Fibroblast of skin of right quadriceps (primary cell): ENCODE data around the gene BRCA1.
A peak's percentile ranks its signal among the peaks of the same experiment; 100 is the strongest.
"Not testable (repeated sequence)": the region's sequence is repeated elsewhere in the genome, so short reads cannot be mapped to it uniquely, and the experiment has no call there.

Source experiments
- DNase-seq: peaks from one replicate; pipeline ENCODE4 v3.0.0-alpha.2; 2013

Gene BRCA1

DNA sequence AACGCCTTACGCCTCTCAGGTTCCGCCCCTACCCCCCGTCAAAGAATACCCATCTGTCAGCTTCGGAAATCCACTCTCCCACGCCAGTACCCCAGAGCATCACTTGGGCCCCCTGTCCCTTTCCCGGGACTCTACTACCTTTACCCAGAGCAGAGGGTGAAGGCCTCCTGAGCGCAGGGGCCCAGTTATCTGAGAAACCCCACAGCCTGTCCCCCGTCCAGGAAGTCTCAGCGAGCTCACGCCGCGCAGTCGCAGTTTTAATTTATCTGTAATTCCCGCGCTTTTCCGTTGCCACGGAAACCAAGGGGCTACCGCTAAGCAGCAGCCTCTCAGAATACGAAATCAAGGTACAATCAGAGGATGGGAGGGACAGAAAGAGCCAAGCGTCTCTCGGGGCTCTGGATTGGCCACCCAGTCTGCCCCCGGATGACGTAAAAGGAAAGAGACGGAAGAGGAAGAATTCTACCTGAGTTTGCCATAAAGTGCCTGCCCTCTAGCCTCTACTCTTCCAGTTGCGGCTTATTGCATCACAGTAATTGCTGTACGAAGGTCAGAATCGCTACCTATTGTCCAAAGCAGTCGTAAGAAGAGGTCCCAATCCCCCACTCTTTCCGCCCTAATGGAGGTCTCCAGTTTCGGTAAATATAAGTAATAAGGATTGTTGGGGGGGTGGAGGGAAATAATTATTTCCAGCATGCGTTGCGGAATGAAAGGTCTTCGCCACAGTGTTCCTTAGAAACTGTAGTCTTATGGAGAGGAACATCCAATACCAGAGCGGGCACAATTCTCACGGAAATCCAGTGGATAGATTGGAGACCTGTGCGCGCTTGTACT, at the start of gene BRCA1:
Gene BRCA1 (minus strand): TSS at position 232 of the 834 bp plus-strand sequence. CDS start 1,268 bp downstream, outside the sequence.
- DNase-seq = peak; percentile 99

DNA sequence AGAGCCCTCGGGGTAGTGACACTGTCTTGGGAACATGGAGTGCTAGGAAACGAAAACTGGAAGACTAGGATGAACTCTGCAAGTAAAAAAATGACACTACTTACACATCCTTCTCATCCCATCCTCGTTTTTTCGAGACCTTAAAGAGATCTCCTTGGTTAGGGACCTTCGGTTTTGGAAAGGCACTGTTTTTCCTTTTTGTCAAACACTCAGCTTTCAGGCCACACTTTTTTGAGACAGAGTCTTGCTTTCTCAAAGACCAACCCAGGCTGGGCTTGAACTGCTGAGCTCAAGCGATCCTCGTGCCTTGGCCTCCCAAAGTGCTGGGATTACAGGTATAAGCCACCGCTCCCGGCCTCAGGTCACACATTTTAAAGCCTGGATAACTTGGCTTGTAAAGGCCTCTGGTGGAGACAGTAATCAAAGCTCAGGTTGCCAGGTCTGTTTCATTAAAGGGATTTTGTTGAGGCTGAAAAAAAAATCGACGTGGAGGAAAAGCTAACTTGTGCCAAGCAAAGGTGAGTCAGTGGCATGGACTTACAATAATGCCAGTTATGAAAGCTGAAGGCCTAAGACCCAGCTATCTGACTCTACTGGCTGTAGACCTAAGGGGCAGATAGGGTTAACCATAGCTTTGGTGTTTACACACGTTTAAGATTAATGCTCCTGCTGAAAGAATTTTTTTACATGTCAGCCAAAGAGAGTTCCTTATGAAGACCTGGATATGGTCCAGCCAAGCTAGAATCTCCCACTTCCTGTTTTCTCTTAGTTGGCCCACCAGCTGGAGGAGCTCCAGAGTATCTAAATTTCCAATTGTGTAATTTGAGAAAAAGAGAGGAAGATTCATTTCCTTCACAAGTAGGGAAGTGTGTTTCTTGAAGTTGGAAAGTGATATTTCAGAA, 46.7 kb upstream of the BRCA1 start:
- peak; percentile 94 for DNase-seq

- DNase-seq = peak; percentile 98
Measured at GRCh38 chr17:43170766-43171585, 45.8 kb upstream of the BRCA1 start, which contains the start of gene NBR1. TSS of gene NBR1 (plus strand) at chr17:43171214. CDS start at chr17:43175800, 4,586 bp downstream.

DNA sequence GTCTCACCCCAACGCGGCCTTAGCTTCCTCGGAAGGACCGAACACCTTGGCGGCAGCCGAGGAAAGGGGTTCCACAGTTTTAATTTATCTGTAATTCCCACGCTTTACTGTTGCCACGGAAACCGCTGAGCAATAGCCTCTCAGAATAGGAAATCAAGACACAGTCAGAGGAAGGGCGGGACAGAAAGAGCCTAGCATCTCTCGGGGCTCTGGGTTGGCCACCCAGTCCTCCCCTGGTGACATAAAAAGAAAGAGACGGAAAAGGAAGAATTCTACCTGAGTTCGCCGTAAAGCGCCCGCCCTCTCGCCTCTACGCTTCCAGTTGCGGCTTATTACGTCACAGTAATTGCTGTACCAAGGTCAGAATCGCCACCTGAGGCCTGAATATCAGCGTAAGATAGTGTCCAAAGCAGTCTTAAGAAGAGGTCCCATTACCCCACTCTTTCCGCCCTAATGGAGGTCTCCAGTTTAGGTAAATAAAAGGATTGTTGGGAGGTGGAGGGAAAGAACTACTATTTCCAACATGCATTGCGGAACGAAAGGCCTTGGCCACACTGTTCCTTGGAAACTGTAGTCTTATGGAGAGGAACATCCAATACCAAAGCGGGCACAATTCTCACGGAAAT, 45.1 kb upstream of the BRCA1 start:
- DNase-seq = peak; percentile 94

- no peak for DNase-seq
Measured at GRCh38 chr17:43169561-43170139, 44.5 kb upstream of the BRCA1 start.

DNA sequence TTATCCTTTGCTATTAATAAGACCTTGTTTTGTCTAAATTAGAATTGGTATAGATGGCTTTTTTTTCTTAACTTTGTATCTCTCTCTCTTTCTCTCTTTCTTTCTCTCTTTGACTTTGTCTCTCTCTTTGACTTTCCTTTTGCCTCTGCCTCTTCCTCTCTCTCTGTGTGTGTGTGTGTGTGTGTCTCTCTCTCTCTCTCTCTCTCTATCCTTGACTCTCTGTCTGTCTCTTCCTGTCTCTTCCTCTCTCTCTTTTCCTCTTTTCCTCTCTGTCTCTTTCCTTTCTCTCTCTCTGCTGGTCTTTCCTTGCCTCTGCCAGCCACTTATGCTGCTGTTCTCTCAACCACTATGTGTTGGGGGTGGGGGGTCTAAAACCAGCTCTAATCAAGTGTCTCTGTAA, 40.8 kb upstream of the BRCA1 start:
- not testable (repeated sequence) for DNase-seq

DNA sequence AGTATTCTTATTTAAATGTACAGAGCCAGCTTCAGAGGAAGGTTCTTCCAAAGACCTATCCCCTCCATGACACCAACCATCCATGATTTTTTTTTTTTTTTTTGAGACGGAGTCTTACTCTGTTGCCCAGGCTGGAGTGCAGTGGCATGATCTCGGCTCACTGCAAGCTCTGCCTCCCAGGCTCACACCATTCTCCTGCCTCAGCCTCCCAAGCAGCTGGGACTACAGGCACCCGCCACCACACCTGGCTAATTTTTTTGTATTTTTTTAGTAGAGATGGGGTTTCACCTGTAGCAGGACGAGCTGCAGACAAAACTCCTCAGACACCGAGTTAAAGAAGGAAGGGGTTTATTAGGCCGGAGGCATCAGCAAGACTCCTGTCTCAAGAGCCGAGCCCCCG, 34.8 kb upstream of the BRCA1 start:
- DNase-seq = not testable (repeated sequence)

GRCh38 chr17:43159232-43159631, 34.1 kb upstream of the BRCA1 start:
- DNase-seq = not testable (repeated sequence)

- no peak for DNase-seq
Measured at GRCh38 chr17:43155666-43156065, 30.5 kb upstream of the BRCA1 start.

DNA sequence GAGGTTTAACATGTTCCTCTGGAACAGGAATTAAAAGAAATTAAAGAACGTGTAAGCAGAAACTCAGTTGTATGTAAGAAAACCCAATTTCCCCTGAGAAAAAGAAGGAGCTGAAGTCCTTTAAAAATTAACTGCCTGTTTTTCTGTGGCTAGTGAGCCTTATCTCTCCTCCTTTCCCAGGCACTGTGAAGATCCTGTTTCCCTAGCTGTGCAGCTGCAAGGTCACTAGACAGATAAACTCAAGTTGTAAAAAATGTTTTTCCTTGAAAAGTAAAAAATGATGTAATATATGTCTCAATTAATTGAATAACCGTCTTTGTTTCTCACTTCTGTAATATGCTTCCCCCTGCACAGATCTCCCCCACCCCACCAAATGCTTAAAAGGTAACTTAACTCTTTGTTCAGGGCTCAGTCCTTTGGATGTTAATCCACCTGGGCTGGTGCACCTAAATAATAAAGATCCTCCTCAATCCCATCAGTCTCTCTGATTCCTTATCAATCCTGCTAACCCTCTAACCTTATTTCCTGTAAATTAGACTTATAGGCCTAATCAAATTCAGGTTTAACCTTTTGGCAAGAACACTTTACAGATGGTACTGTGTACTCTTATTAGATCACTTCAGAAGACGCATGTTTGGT, 28.2 kb upstream of the BRCA1 start:
- not testable (repeated sequence) for DNase-seq

- DNase-seq = no peak
Measured at GRCh38 chr17:43151880-43152456, 26.8 kb upstream of the BRCA1 start.

- no peak for DNase-seq
Measured at GRCh38 chr17:43146649-43147048, 21.5 kb upstream of the BRCA1 start.

GRCh38 chr17:43143201-43143600, 18.0 kb upstream of the BRCA1 start:
- no peak for DNase-seq

GRCh38 chr17:43142153-43142552, 17.0 kb upstream of the BRCA1 start:
- no peak for DNase-seq

- DNase-seq = no peak
Measured at GRCh38 chr17:43140396-43141332, 15.5 kb upstream of the BRCA1 start.

DNA sequence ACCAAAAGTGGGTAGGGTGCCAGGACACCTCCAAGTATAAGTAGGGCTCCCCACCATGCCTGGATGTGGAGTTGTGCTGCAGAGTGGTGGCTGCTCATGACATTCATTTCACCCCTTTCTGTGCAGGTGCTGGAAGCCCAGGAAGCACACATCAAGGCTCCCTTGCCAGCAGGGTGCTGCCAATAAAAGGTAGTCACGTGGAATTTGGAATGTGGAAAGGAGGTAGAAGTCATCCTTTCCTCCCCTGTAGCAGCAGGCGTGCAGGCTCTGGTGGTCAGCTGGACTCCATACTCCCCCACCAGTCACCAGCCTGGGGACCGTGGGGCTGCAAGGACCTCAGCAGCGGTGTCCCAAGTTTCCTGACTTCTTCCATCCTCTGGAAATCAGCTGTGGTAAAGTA, 13.4 kb upstream of the BRCA1 start:
- DNase-seq = not testable (repeated sequence)

- DNase-seq = not testable (repeated sequence)
Measured at GRCh38 chr17:43136574-43136973, 11.4 kb upstream of the BRCA1 start.

- no peak for DNase-seq
Measured at GRCh38 chr17:43135454-43135819, 10.3 kb upstream of the BRCA1 start.

DNA sequence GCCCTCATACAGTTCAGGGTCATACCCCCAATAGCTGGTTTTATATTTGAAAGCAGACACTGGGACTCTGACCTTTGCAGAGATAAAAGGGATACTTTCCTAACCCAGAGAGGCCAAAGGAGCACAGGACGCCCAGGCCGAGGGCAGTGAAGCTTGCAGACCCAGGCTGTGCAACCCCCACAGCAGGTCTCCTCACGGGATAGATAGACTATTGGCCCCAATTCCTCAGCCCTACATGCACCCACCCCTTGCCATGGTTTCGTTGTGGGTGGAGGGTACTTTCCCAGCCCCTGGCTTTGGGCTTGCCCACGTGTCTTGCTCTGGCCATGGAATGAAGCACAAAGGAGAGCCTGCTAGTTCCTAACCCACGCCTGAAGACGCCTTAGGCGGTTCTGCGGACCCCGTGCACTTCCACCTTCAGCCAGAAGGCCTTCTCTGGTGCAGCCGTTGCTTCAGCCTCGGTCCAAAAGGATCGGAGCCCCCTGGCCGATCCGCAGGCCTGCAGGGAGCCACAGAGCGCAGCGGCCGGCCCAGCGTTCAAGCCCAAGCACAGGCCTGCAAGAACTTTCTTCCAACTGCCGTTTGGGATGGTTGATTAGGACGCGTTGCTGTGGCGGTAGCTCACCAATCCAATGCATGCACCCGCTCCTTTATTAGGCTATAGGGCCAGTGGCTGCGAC, 9.8 kb upstream of the BRCA1 start:
- no peak for DNase-seq
